HG03469 (cell line): ENCODE data around the gene DTNBP1.

Experiments
- ATAC-seq: cut with Tn5 transposase; IDR thresholded peaks from one replicate; pipeline ENCODE4 v1.9.1; 2021; ENCODE audit warnings: mild to moderate bottlenecking, moderate library complexity, moderate number of reproducible peaks; ENCODE audit not compliant: unreplicated experiment

DTNBP1 gene

DNA sequence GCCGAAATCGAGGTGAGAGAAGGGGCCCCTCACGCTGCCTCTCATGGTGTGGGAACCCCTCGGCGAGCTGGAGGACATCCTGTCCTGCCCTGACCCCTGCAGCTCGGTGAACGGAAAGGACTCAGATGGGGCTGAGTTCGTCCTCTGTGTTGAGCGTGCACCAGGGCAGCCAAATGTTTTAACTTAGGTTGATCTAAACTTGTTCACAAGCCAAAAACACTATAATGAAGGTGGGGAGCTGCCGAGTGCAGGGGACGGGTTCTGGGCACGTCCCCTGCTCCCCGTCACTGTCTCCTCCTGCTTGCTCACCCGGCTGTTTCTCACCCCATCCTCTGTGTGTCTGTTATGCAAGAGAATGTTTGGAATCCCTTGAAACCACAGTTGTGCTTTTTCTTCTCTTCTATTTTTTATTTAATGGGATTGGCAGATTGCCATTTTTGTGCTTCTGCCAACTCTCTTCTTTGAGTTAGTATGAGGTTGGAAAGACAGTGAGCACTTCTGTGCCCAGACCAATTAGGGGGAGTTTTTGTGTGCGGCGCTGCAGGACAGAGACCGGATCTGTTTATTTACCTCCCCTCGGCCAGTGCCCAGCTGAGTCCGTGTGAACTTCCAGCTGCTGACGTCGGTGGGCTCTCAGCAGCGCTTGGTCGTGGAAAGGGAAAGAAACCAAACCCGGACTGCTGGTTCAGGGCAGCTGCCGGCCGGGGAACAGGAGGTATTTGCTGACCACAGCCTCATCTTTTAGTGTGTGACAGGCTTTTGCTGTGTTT lies 158.1 kb downstream of the DTNBP1 start:
- no peak for ATAC-seq

DNA sequence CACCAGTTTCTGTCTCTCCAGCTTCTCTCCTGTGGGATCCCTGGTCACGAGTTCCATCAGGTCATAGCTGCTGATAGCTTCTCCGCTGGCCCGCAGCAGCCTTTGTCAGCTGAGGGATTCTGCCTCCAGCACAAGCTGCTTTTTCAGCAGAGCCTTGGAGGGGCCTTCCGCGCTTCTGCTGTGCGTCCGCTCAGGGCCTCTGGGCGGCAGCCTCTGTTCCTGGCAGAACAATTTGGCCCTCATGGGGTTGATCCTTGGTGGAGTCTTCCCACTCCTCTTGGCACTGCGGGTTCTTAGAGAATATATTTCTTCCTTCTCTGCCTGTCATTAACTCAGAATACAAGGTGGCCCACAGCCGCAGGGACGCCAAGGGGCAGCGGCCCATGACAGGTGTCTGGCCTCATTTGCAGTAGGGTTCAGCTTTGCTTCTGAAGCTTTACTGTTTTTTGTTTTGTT lies 158.8 kb downstream of the DTNBP1 start:
- no peak for ATAC-seq

GRCh38 chr6:15503346-15503680 lies 159.5 kb downstream of the DTNBP1 start:
- ATAC-seq: no peak

GRCh38 chr6:15502446-15503345 lies 160.1 kb downstream of the DTNBP1 start:
- no peak for ATAC-seq

DNA sequence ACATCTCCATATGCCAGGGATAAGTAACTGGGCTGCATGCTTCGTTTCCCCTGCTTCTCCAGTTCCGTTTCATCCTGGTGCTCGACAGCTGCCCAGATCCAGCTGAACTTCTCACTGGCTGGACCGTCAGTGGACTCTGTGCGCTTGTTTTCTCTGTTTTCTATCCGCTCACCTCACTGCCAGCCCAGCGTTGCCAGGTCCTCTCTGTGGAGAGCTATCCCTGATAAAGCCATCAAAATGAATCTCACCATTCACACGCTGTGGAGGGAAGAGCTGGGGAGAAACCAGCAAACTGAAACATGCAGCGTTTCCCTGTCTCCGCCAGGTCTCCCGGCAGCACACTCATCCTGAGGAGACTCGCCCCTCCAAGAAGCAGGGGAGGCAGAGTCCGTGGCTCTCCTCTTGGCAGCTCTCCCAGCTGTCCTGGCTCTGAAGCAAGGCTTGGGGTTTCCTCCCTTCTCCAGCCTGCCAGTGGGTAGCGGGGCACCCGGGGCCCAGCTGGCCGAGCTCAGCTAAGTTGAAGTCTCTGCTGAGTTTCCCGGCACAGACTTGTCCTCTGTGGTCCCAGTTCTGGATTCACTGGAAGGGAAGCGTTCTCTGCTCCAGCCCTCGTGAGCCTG lies 160.9 kb downstream of the DTNBP1 start:
- no peak for ATAC-seq

DNA sequence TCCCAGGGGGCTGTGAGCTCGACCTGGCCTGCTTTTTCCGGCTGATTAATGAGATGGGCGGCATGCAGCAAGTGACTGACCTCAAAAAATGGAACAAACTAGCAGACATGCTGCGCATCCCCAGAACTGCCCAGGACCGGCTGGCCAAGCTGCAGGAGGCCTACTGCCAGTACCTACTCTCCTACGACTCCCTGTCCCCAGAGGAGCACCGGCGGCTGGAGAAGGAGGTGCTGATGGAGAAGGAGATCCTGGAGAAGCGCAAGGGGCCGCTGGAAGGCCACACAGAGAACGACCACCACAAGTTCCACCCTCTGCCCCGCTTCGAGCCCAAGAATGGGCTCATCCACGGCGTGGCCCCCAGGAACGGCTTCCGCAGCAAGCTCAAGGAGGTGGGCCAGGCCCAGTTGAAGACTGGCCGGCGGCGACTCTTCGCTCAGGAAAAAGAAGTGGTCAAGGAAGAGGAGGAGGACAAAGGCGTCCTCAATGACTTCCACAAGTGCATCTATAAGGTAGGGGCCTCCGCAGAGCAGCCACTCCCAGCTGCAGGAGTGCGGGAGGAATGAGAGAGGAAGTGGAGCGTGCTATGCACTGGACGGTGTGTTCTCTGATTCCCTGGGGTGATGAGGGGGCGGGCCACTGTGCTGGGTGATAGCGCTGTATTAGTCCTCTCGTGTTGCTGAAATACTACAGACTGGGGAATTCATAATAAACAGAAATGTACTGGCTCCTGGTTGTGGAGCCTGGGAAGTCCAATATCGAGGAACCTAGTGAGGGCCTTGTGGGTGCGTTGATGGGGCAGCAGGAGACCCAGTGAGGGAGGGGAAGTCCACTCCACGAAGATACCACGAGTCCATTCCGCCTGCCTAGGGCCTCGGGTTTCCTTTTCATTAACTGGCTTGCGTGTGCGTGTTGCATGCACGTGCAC lies 161.7 kb downstream of the DTNBP1 start:
- no peak for ATAC-seq

DNA sequence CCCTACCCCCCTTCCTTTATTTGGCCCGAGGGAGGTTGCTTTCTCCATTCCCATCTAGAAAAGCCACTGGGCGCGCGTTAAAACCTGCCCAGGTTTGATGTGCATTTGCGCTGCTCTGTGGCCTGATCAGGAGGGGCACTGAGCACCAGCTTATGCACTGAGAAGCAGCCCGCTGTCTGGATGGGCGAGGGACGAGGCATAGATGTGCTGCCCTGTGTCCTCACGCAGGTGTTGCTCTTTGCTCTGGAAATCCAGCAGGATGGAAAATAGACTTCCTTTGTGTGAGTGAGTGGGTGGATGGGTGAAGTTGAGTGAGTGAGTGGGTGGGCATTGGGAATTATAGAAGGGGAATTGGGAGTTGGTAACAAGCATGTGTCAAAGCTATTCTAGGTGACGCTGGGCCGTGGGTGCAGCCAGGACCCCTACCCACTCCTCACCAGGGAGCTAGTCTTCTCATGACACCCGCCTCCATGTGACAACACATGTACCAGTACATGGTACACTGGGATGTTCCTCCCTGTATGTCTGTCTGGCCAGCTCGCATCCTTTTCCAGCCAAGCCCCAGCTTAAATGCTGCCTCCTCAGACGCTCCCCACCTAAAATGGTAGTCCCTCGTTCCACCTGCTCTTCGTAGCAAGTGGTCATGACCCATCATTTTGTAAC lies 162.6 kb downstream of the DTNBP1 start:
- no peak for ATAC-seq

DNA sequence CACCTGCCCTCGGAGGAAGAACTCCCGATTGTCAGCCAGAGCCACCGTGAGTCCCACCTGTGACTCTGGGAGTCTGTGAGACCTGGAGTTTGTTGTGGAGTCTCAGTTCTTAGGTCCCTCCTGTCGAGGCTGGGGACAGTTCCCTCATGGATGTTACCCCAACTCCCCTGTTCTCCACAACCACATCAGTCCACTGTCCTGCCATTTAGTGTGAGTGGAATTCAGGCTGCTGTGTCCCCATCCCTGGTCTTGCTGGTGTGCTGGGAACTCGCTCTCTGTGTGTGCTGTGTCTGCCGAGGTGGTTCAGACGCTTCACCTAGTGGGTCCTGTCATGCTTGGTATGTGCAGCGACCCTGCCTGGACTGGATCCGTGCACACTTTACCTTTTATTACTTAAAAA lies 163.2 kb downstream of the DTNBP1 start:
- ATAC-seq: no peak

- ATAC-seq: no peak
These were observed 163.7 kb downstream of the DTNBP1 start for GRCh38 chr6:15499125-15499524.

DNA sequence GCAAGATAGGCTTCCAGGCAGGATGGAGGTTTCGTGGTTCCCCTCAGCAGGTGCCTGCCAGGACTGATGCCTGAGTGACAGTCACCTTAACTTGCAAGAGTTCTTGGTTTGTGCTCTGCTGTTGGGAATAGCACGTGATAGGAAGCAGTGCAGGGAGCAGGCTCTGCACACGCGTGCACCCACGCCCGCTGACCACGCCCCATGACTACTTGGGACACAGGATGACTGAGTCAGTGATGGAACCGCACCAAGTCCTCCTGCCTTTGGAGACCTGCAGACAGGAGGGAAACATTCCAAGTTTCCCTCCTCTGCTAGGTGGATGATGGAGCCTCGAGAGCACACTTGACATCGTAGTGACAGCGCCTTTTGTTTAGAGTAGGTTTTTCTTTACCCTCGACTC lies 164.2 kb downstream of the DTNBP1 start:
- ATAC-seq: no peak

GRCh38 chr6:15496345-15497131 lies 166.3 kb downstream of the DTNBP1 start:
- no peak for ATAC-seq

DNA sequence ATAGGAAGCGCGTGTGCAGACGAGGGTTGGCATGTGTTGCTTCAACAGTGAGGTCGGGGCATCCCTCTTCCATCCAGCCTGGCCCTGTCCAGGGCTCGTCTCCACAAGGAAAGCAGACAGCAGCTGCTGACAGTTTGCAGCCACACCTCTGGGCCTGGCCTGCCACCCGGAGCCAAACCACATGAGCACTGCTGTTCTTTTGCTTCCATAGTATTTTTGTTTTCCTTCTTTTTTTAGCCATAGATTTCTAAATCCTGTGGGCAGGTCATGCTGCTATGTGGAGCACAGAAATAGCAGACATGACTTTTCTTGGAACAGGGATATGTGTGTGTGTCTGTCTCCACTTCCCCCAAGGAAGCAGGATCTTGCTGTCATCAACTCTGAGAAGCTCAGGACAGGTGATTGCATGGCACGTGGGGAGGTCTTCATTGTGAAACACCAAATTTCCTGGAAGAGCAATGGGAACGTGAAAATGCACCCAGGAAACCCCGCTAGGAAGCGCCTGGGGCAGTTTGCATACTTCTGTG lies 167.4 kb downstream of the DTNBP1 start:
- no peak for ATAC-seq

GRCh38 chr6:15493437-15494168 lies 169.2 kb downstream of the DTNBP1 start:
- no peak for ATAC-seq

DNA sequence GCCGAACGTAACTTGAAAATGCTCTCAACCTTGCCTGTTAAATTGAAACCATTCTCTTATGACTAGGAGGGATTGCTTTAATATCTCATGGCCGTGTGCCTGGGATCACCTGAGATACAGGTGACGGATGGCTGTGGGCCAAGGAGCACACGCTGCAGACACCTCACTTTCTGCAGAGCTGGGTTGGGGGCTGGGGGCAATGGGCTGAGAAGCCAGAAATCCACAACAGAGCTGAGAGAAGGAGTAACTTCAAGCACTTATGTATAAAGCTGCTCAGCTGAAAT lies 170.9 kb downstream of the DTNBP1 start:
- no peak for ATAC-seq

DNA sequence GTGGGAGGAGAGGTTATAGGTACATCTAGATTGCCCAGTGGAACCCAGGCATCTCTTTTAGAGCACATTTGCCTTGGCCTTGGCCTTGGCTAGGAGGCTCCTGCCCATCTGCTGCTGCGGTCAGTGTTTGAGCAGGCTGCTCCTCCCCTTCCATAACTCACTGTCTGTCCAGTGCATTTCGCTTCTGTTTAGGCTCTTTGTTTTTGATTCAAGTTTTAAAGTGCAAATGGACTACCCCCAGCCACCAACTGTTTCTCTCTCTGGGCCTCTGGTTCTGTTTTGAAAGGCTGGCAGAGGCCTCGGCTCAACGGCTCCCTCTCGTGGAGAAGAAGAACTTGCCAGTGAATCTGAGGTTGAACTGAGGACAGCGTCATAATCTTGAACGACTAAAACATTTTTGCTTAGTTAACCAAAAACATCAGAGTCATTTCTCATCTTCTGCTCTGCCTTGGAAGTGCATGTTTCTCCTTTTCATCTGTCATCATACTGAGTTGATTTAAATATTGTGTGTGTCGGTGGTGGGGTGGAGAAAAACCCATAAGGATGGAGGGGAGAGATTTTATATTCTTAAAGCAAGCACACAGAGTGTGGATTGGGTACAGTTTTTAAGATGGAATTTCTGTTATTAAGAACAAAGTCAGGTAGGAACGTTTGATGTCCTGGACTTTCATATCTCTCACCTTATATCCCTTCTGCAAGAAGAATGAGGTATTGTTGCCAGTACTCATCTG lies 171.4 kb downstream of the DTNBP1 start:
- no peak for ATAC-seq

DNA sequence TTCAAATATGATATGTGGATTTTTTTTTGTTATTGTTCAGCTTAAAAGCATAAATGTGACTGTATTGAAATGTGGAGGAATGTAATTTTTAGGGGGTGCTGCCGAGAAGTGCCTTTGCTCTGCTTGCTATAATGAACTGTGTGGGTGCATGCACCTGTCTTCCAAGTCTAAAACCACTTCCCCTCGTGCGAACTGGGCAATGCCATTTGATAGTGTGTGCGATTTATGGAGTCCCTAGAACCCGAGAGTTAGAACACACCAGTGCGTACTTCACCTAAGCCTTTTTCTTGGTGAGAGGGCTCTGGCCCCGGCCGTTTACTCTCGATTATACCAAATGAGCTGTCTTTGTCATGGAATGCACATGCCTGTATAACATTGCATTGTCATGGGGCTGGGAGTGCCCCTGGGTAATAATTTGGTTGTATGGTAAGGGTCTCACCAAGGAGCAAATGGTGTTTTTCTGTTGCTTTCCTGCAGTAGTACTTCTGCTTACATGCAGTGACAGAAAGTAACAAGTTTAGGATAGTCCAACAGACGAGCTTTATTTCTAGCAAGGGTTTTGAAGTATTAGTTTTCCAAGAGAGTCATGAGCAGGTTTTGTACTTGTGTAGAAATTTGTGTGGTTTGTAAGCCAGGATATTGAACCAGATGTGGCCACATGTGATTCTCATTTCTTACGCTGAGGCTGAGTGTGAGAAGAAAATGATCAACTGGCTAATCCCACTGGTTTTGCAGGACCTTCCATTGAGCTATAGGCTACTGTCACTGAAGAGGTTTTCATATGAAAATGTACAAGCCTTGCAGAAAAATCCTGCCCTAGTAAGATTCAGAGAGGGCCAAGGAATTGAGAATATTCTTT lies 172.4 kb downstream of the DTNBP1 start:
- ATAC-seq: no peak
